Progenitor cell of endocrine pancreas (in vitro differentiated cells): ENCODE measurements around the gene SENP3. TPM values are rescaled to one million over a fixed set of nuclear protein-coding genes. Genes with fewer than 3 reads are reported as not detected.

Source experiments
- DNase-seq: peaks from one replicate; pipeline ENCODE4 v3.0.0; 2021; ENCODE audit warnings: low spot score; ENCODE audit not compliant: unreplicated experiment
- H3K27ac Mint-ChIP-seq: 2 replicates; pipeline ENCODE4 v1.8.0; 2021; ENCODE audit warnings: mild to moderate bottlenecking, moderate library complexity, mixed read lengths
- H3K27me3 Mint-ChIP-seq: 2 replicates; pipeline ENCODE4 v1.8.0; 2021; ENCODE audit warnings: mixed read lengths
- H3K36me3 Mint-ChIP-seq: 2 replicates; pipeline ENCODE4 v1.8.0; 2022; ENCODE audit warnings: mixed read lengths; ENCODE audit not compliant: insufficient read depth
- H3K4me1 Mint-ChIP-seq: 2 replicates; pipeline ENCODE4 v1.8.0; 2021; ENCODE audit warnings: low read depth, mixed read lengths
- H3K4me3 Mint-ChIP-seq: 2 replicates; pipeline ENCODE4 v1.8.0; 2021; ENCODE audit warnings: low read depth, mild to moderate bottlenecking, moderate library complexity, mixed read lengths
- H3K9me3 Mint-ChIP-seq: 2 replicates; pipeline ENCODE4 v1.8.0; 2021; ENCODE audit warnings: low read depth, mixed read lengths
- CTCF ChIP-seq: fragments of 200-600 bp; sonication (generic); IDR thresholded peaks from one replicate; pipeline ENCODE4 v1.5.0; 2021; ENCODE audit warnings: antibody characterized with exemption, mild to moderate bottlenecking; ENCODE audit not compliant: unreplicated experiment
- total RNA-seq: library from RNA; stranded (reverse); gene quantifications from 2 replicates; pipeline ENCODE4 v1.2.1, GENCODE V29; 2021

The SENP3 gene
- total RNA-seq, 1 donor from 2014 or later = 62.5 TPM

GRCh38 chr17:7569571-7569970, 7.9 kb downstream of the SENP3 start:
- Mint-ChIP-seq H3K27me3 (no peaks in the 10 kb centered on the region), H3K4me3 (no peak overlapping the region), H3K4me1 (peaks cover 12% of the 10 kb centered on the region), H3K9me3 (no peaks in the 10 kb centered on the region), H3K27ac (no peak overlapping the region), H3K36me3 (peaks cover 23% of the 10 kb centered on the region)
- no peak for DNase-seq
- TF ChIP-seq CTCF = no peak

- peaks cover 17% of the 10 kb centered on the region for H3K4me1 Mint-ChIP-seq
- no peak overlapping the region for H3K4me3 Mint-ChIP-seq
- H3K27me3 Mint-ChIP-seq = no peaks in the 10 kb centered on the region
- H3K27ac Mint-ChIP-seq = peak overlapping the region; percentile 62
- no peaks in the 10 kb centered on the region for H3K9me3 Mint-ChIP-seq
- DNase-seq = no peak
- peaks cover 30% of the 10 kb centered on the region for H3K36me3 Mint-ChIP-seq
- TF ChIP-seq CTCF = no peak
Measured at GRCh38 chr17:7570351-7570750, 8.6 kb downstream of the SENP3 start.

- Mint-ChIP-seq H3K4me1 (peaks cover 21% of the 10 kb centered on the region), H3K27me3 (no peaks in the 10 kb centered on the region), H3K36me3 (peaks cover 43% of the 10 kb centered on the region), H3K4me3 (peak overlapping the region; percentile 98), H3K9me3 (no peaks in the 10 kb centered on the region), H3K27ac (peak overlapping the region; percentile 97)
- TF ChIP-seq CTCF = no peak
- no peak for DNase-seq
Measured at GRCh38 chr17:7572338-7572587, 10.5 kb downstream of the SENP3 start.

- peak overlapping the region; percentile 98 for H3K4me3 Mint-ChIP-seq
- no peak for TF ChIP-seq CTCF
- peak; percentile 100 for DNase-seq
- peak overlapping the region; percentile 97 for H3K27ac Mint-ChIP-seq
- peaks cover 21% of the 10 kb centered on the region for H3K4me1 Mint-ChIP-seq
- H3K27me3 Mint-ChIP-seq = no peaks in the 10 kb centered on the region
- H3K36me3 Mint-ChIP-seq = peaks cover 42% of the 10 kb centered on the region
- no peaks in the 10 kb centered on the region for H3K9me3 Mint-ChIP-seq
Measured at GRCh38 chr17:7572588-7573323, 11.0 kb downstream of the SENP3 start.

- Mint-ChIP-seq H3K27ac (peak overlapping the region; percentile 97), H3K27me3 (no peaks in the 10 kb centered on the region), H3K9me3 (no peaks in the 10 kb centered on the region), H3K4me1 (peaks cover 24% of the 10 kb centered on the region), H3K36me3 (peaks cover 46% of the 10 kb centered on the region), H3K4me3 (peak overlapping the region; percentile 98)
- TF ChIP-seq CTCF = no peak
- DNase-seq = peak; percentile 73
Measured at GRCh38 chr17:7573324-7574080, 11.8 kb downstream of the SENP3 start.
